CD4-positive, alpha-beta T cell treated with Interleukin-15 for 1 hour (primary cell): ENCODE data around the gene TCF7.

Experiments used
- DNase-seq: peaks from one replicate; pipeline ENCODE4 v3.0.0-alpha.2; 2020

The TCF7 gene

GRCh38 chr5:134132372-134133187, 18.1 kb downstream of the TCF7 start:
- DNase-seq: peak; percentile 89

- DNase-seq: peak; percentile 15
These were observed 18.9 kb downstream of the TCF7 start for GRCh38 chr5:134133188-134133994.

GRCh38 chr5:134133995-134134541, 19.6 kb downstream of the TCF7 start:
- DNase-seq: peak; percentile 10

- peak; percentile 11 for DNase-seq
These were observed 20.7 kb downstream of the TCF7 start for GRCh38 chr5:134135091-134135655.

- peak; percentile 10 for DNase-seq
These were observed 21.7 kb downstream of the TCF7 start for GRCh38 chr5:134136221-134136631.

GRCh38 chr5:134136771-134137170, 22.3 kb downstream of the TCF7 start:
- DNase-seq: no peak

- peak; percentile 12 for DNase-seq
These were observed 24.2 kb downstream of the TCF7 start for GRCh38 chr5:134138416-134139376.

- DNase-seq: no peak
These were observed 24.9 kb downstream of the TCF7 start for GRCh38 chr5:134139377-134139851.

GRCh38 chr5:134139891-134140469, 25.5 kb downstream of the TCF7 start:
- no peak for DNase-seq

GRCh38 chr5:134140530-134141201, 26.2 kb downstream of the TCF7 start:
- DNase-seq: peak; percentile 69

- no peak for DNase-seq
These were observed 27.0 kb downstream of the TCF7 start for GRCh38 chr5:134141331-134142050.

GRCh38 chr5:134142052-134142451, 27.6 kb downstream of the TCF7 start:
- no peak for DNase-seq

- DNase-seq: no peak
These were observed 28.3 kb downstream of the TCF7 start for GRCh38 chr5:134142806-134143205.

- DNase-seq: no peak
These were observed 28.9 kb downstream of the TCF7 start for GRCh38 chr5:134143431-134143830.

- no peak for DNase-seq
These were observed 29.8 kb downstream of the TCF7 start for GRCh38 chr5:134143944-134144941.

- no peak for DNase-seq
These were observed 30.7 kb downstream of the TCF7 start for GRCh38 chr5:134145041-134145757.

GRCh38 chr5:134145779-134146581, 31.5 kb downstream of the TCF7 start:
- peak; percentile 76 for DNase-seq
